ENCODE data around the gene VAV2. TPM values are rescaled to one million over a fixed set of nuclear protein-coding genes. Genes with fewer than 3 reads are reported as not detected.
A peak's percentile ranks its signal among the peaks of the same experiment; 100 is the strongest.

VAV2 gene
- total RNA-seq (2014; rRNA removed; shearing (Covaris generic)): 4.2 and 4.4 TPM in 2 replicates
- 11.5 and 14.8 TPM in 2 replicates for polyA plus RNA-seq (2015; cell fraction: cytosol; rRNA removed)
- polyA plus RNA-seq (2015; cell fraction: nucleus; rRNA removed): 11.6 and 15.9 TPM in 2 replicates

- peak; percentile 47 for DNase-seq (ENCODE audit: low read depth, low spot score)
- in situ Hi-C loops (cut with HindIII; ENCODE audit: low pct_unique_long_range_greater_than_20kb, low sequenced_read_pairs): no loop called here
These were observed at the start of gene VAV2 for GRCh38 chr9:133991964-133992779. Gene VAV2 (minus strand): TSS chr9:133992324. CDS start chr9:133992278, 46 bp downstream.

- DNase-seq (ENCODE audit: low read depth, low spot score): no peak
- in situ Hi-C loops (cut with HindIII; ENCODE audit: low pct_unique_long_range_greater_than_20kb, low sequenced_read_pairs): no loop called here
These were observed 49.5 kb upstream of the VAV2 start for GRCh38 chr9:134041649-134041962.

GRCh38 chr9:134040781-134041648 lies 48.9 kb upstream of the VAV2 start:
- in situ Hi-C loops (cut with HindIII; ENCODE audit: low pct_unique_long_range_greater_than_20kb, low sequenced_read_pairs): no loop called here
- DNase-seq (ENCODE audit: low read depth, low spot score): no peak

GRCh38 chr9:134040176-134040565 lies 48.0 kb upstream of the VAV2 start:
- in situ Hi-C loops (cut with HindIII; ENCODE audit: low pct_unique_long_range_greater_than_20kb, low sequenced_read_pairs): no loop called here
- DNase-seq (ENCODE audit: low read depth, low spot score): no peak

- no peak for DNase-seq (ENCODE audit: low read depth, low spot score)
- in situ Hi-C loops (cut with HindIII; ENCODE audit: low pct_unique_long_range_greater_than_20kb, low sequenced_read_pairs): no loop called here
These were observed 47.5 kb upstream of the VAV2 start for GRCh38 chr9:134039386-134040175.

GRCh38 chr9:134037641-134038040 lies 45.5 kb upstream of the VAV2 start:
- no peak for DNase-seq (ENCODE audit: low read depth, low spot score)
- in situ Hi-C loops (cut with HindIII; ENCODE audit: low pct_unique_long_range_greater_than_20kb, low sequenced_read_pairs): no loop called here

- in situ Hi-C loops (cut with HindIII; ENCODE audit: low pct_unique_long_range_greater_than_20kb, low sequenced_read_pairs): no loop called here
- DNase-seq (ENCODE audit: low read depth, low spot score): no peak
These were observed 44.0 kb upstream of the VAV2 start for GRCh38 chr9:134036130-134036529.

GRCh38 chr9:134035041-134036039 lies 43.2 kb upstream of the VAV2 start:
- DNase-seq (ENCODE audit: low read depth, low spot score): no peak
- in situ Hi-C loops (cut with HindIII; ENCODE audit: low pct_unique_long_range_greater_than_20kb, low sequenced_read_pairs): no loop called here

GRCh38 chr9:134034215-134035040 lies 42.3 kb upstream of the VAV2 start:
- in situ Hi-C loops (cut with HindIII; ENCODE audit: low pct_unique_long_range_greater_than_20kb, low sequenced_read_pairs): no loop called here
- DNase-seq (ENCODE audit: low read depth, low spot score): no peak

GRCh38 chr9:134033516-134034214 lies 41.5 kb upstream of the VAV2 start:
- in situ Hi-C loops (cut with HindIII; ENCODE audit: low pct_unique_long_range_greater_than_20kb, low sequenced_read_pairs): no loop called here
- DNase-seq (ENCODE audit: low read depth, low spot score): no peak

GRCh38 chr9:134032456-134033222 lies 40.5 kb upstream of the VAV2 start:
- in situ Hi-C loops (cut with HindIII; ENCODE audit: low pct_unique_long_range_greater_than_20kb, low sequenced_read_pairs): no loop called here
- DNase-seq (ENCODE audit: low read depth, low spot score): no peak

- no peak for DNase-seq (ENCODE audit: low read depth, low spot score)
- in situ Hi-C loops (cut with HindIII; ENCODE audit: low pct_unique_long_range_greater_than_20kb, low sequenced_read_pairs): no loop called here
These were observed 39.7 kb upstream of the VAV2 start for GRCh38 chr9:134031783-134032182.

GRCh38 chr9:134030821-134031470 lies 38.8 kb upstream of the VAV2 start:
- no peak for DNase-seq (ENCODE audit: low read depth, low spot score)

More at GRCh38 chr9:134030821-134031470, 38.8 kb upstream of the VAV2 start:
- in situ Hi-C loops (cut with HindIII; ENCODE audit: low pct_unique_long_range_greater_than_20kb, low sequenced_read_pairs): no loop called here

Measured in SK-MEL-5 (cell line).